ENCODE data around the gene ACTN3.
"Not testable (repeated sequence)": the region's sequence is repeated elsewhere in the genome, so short reads cannot be mapped to it uniquely, and the experiment has no call there.

DNA sequence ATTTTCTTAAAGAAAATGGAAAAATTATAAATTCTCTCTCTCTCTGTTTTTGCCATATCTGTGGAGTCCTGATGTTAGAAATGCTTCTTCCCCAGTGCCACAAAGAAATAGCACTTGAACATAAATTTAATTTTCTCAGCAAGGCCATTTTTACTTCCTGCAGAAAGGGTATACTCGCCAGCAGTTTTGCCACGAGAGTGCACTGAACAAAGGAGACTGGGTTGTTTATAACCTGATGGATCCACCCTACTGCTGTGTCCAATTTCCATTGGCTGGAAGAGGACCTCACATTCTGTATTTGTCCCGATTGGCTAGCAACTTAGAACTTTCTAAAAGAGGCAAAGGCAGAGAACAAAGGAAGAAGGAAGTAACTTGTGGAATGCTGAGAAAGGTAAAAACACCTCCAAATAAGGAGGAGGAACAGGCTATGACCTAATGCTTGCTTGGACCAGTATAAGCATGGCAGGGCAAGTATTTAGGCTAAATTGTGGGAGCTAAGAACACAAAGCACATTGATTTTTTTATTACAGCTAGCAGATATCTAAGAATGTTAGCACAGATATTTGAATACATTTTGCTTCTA is 36.0 kb downstream of the ACTN3 start:
- TF ChIP-seq, protein P1, sequence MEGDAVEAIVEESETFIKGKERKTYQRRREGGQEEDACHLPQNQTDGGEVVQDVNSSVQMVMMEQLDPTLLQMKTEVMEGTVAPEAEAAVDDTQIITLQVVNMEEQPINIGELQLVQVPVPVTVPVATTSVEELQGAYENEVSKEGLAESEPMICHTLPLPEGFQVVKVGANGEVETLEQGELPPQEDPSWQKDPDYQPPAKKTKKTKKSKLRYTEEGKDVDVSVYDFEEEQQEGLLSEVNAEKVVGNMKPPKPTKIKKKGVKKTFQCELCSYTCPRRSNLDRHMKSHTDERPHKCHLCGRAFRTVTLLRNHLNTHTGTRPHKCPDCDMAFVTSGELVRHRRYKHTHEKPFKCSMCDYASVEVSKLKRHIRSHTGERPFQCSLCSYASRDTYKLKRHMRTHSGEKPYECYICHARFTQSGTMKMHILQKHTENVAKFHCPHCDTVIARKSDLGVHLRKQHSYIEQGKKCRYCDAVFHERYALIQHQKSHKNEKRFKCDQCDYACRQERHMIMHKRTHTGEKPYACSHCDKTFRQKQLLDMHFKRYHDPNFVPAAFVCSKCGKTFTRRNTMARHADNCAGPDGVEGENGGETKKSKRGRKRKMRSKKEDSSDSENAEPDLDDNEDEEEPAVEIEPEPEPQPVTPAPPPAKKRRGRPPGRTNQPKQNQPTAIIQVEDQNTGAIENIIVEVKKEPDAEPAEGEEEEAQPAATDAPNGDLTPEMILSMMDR (conservative IDR thresholded peaks at IDR 0.05 in 1 of 2, IDR thresholded peaks at IDR 0.05 in 1 of 2; ENCODE audit: extremely low read depth in 1 of 2, insufficient read depth in 1 of 2, low read depth in 1 of 2, low read length in 2 of 2) = not testable (repeated sequence)
- not testable (repeated sequence) for TF ChIP-seq EZH2 (IDR thresholded peaks at IDR 0.05; ENCODE audit: borderline replicate concordance, low read length)

Data from mammary epithelial cell (primary cell).